Hepatocyte (in vitro differentiated cells): ENCODE measurements around the gene SPATA12. TPM values are rescaled to one million over a fixed set of nuclear protein-coding genes. Genes with fewer than 3 reads are reported as not detected.
A peak's percentile ranks its signal among the peaks of the same experiment; 100 is the strongest.

Source experiments
- DNase-seq: peaks from one replicate; pipeline ENCODE4 v3.0.0-alpha.2; 2016; ENCODE audit warnings: low spot score
- H2AFZ ChIP-seq: fragments of 200-600 bp; sonication (generic); 2 replicates; pipeline ENCODE4 v1.6.0; 2016; ENCODE audit warnings: antibody characterized with exemption, mild to moderate bottlenecking
- H3K27ac ChIP-seq: fragments of 200-600 bp; sonication (generic); 2 replicates; pipeline ENCODE4 v1.5.1; 2016; ENCODE audit warnings: mild to moderate bottlenecking
- H3K27me3 ChIP-seq: fragments of 200-600 bp; sonication (generic); 2 replicates; pipeline ENCODE4 v1.6.1; 2016
- H3K36me3 ChIP-seq: fragments of 200-600 bp; sonication (generic); replicated peaks from 2 replicates; pipeline ENCODE4 v1.5.1; 2016; ENCODE audit warnings: low read depth; ENCODE audit not compliant: insufficient read depth
- H3K4me1 ChIP-seq: fragments of 200-600 bp; sonication (generic); 2 replicates; pipeline ENCODE4 v1.5.1; 2016; ENCODE audit warnings: mild to moderate bottlenecking, moderate library complexity; ENCODE audit not compliant: insufficient read depth
- H3K4me2 ChIP-seq: fragments of 200-600 bp; sonication (generic); 2 replicates; pipeline ENCODE4 v1.6.0; 2016
- H3K4me3 ChIP-seq: fragments of 200-600 bp; sonication (generic); 2 replicates; pipeline ENCODE4 v1.5.1; 2016; ENCODE audit warnings: mild to moderate bottlenecking
- H3K79me2 ChIP-seq: fragments of 200-600 bp; sonication (generic); 2 replicates; pipeline ENCODE4 v1.6.0; 2017; ENCODE audit warnings: mild to moderate bottlenecking
- H3K9me2 ChIP-seq: fragments of 200-600 bp; sonication (generic); replicated peaks from 2 replicates; pipeline ENCODE4 v1.6.0; 2017; ENCODE audit warnings: mild to moderate bottlenecking; ENCODE audit not compliant: insufficient read depth
- H3K9me3 ChIP-seq: fragments of 200-600 bp; sonication (generic); 2 replicates; pipeline ENCODE4 v1.5.1; 2016; ENCODE audit warnings: low read depth, mild to moderate bottlenecking
- H4K20me1 ChIP-seq: fragments of 200-600 bp; sonication (generic); 2 replicates; pipeline ENCODE4 v1.6.0; 2016; ENCODE audit warnings: mild to moderate bottlenecking; ENCODE audit not compliant: insufficient read depth, poor library complexity, severe bottlenecking
- EZH2 ChIP-seq: fragments of 200-600 bp; sonication (generic); IDR thresholded peaks from 2 replicates; pipeline ENCODE4 v1.6.1; 2016; ENCODE audit warnings: antibody characterized with exemption, mild to moderate bottlenecking, borderline replicate concordance
- EZH2phosphoT487 ChIP-seq: fragments of 200-600 bp; sonication (generic); IDR thresholded peaks from one replicate; pipeline ENCODE4 v1.6.1; 2018; ENCODE audit warnings: antibody characterized with exemption, mild to moderate bottlenecking, low read depth, moderate library complexity; ENCODE audit not compliant: unreplicated experiment, severe bottlenecking
- WGBS: methylation state at CpG from one replicate; pipeline ENCODE4 v1.1.6; 2016; ENCODE audit warnings: low lambda C conversion rate; ENCODE audit errors: missing lambda C conversion rate; 5-methylcytosine and 5-hydroxymethylcytosine counted together
- polyA plus RNA-seq: library from polyadenylated mRNA; unstranded; fragments of >200 nt; fragmentation: Nextera tagmentation; extraction: Ambion mirVana; gene quantifications from 2 replicates; pipeline ENCODE4 v1.2.1, GENCODE V29; 2016
- total RNA-seq: library from RNA; depleted of rRNA; stranded (reverse); fragments of >200 nt; gene quantifications from 2 replicates; pipeline ENCODE4 v1.2.3, GENCODE V29; 2014
- TF ChIP-seq, protein P1 (sequence below): fragments of 200-600 bp; sonication (generic); IDR thresholded peaks from 2 replicates; pipeline ENCODE4 v1.5.1; 2016; ENCODE audit warnings: antibody characterized with exemption, mild to moderate bottlenecking; ENCODE audit not compliant: poor library complexity

The SPATA12 gene
- total and polyA plus RNA-seq, 2 experiments from 2014 or later = 0.10 to 0.25 TPM

DNA sequence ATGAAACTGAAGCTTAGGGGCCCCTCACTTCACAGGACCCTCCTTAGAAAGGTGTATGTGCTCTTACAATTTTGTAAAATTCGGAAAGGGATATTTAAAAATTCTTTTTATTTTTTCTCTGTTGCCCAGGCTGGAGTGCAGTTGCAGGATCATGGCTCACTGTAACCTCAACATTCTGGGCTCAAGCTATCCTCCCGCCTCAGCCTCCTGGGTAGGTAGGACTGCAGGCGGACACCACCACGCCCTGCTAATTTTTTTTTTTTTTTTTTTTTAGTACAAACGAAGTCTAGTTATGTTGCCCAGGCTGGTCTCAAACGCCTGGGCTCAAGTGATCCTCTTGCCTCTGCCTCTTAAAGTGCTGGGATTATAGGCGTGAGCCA, 45.1 kb upstream of the SPATA12 start:
- 89% methylated on average over 7 of the region's 7 CpGs for WGBS
- no peaks in the 10 kb centered on the region for H3K9me3 ChIP-seq
- no peaks in the 10 kb centered on the region for H3K27me3 ChIP-seq
- no peak overlapping the region for H3K27ac ChIP-seq
- H3K4me2 ChIP-seq = no peak overlapping the region
- DNase-seq = no peak
- no peak overlapping the region for H3K4me3 ChIP-seq
- H3K79me2 ChIP-seq = no peaks in the 10 kb centered on the region
- no peaks in the 10 kb centered on the region for H4K20me1 ChIP-seq
- TF ChIP-seq, protein P1, sequence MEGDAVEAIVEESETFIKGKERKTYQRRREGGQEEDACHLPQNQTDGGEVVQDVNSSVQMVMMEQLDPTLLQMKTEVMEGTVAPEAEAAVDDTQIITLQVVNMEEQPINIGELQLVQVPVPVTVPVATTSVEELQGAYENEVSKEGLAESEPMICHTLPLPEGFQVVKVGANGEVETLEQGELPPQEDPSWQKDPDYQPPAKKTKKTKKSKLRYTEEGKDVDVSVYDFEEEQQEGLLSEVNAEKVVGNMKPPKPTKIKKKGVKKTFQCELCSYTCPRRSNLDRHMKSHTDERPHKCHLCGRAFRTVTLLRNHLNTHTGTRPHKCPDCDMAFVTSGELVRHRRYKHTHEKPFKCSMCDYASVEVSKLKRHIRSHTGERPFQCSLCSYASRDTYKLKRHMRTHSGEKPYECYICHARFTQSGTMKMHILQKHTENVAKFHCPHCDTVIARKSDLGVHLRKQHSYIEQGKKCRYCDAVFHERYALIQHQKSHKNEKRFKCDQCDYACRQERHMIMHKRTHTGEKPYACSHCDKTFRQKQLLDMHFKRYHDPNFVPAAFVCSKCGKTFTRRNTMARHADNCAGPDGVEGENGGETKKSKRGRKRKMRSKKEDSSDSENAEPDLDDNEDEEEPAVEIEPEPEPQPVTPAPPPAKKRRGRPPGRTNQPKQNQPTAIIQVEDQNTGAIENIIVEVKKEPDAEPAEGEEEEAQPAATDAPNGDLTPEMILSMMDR = no peak
- TF ChIP-seq EZH2 (no peak), EZH2phosphoT487 (no peak)
- no peaks in the 10 kb centered on the region for H3K9me2 ChIP-seq
- H3K4me1 ChIP-seq = peaks cover 4% of the 10 kb centered on the region
- no peaks in the 10 kb centered on the region for H3K36me3 ChIP-seq
- H2AFZ ChIP-seq = no peak overlapping the region

DNA sequence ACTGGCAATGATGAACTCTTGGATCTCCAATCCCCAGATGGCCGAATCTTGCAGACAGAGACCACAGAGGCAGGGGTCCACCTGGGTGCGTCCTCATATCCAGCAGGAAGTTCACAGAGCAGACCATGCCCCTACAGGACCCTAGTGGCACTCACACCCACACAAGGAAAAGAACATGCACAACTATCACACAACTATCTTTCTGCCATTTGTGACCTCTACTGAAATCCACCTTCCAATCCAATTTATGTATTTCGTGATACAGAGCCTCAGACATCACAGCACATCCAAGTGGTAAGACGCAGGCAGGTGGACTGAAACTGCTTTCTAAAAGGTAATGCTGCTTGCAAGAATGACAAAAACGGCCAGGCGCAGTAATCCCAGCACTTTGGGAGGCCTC, 44.6 kb upstream of the SPATA12 start:
- 98% methylated on average over 6 of the region's 6 CpGs for WGBS

DNA sequence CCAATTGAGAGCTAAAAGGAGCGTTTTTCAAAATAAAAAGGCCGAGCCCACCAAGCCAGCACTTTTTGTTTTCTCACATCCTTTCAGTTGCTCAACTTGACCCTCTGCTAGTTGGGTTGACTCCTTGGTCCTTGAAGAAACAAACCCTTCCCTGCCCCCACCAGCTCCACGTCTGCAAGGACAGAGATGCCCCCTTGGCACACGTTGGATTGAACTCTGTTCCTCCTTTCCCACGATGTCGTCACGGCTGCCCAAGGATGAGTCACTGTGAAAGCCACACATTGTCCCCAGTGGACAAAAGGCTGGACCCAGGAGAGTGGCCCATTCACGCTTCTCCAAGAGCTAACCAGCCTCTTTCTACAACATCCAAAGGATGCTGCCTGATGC, 43.0 kb upstream of the SPATA12 start:
- no peaks in the 10 kb centered on the region for H3K79me2 ChIP-seq
- H3K9me2 ChIP-seq = no peaks in the 10 kb centered on the region
- H3K27ac ChIP-seq = peak overlapping the region; percentile 63
- H3K4me2 ChIP-seq = no peak overlapping the region
- WGBS = 83% methylated on average over 8 of the region's 8 CpGs
- H3K9me3 ChIP-seq = no peaks in the 10 kb centered on the region
- H3K36me3 ChIP-seq = no peaks in the 10 kb centered on the region
- no peaks in the 10 kb centered on the region for H4K20me1 ChIP-seq
- DNase-seq = no peak
- no peak overlapping the region for H3K4me3 ChIP-seq
- no peaks in the 10 kb centered on the region for H3K27me3 ChIP-seq
- TF ChIP-seq EZH2phosphoT487 (no peak), EZH2 (no peak)
- TF ChIP-seq, protein P1 = no peak
- peaks cover 4% of the 10 kb centered on the region for H3K4me1 ChIP-seq
- H2AFZ ChIP-seq = no peak overlapping the region

More for the DNA sequence above, 44.6 kb upstream of the SPATA12 start:
- Histone ChIP-seq H3K9me2 (no peaks in the 10 kb centered on the region), H3K4me2 (no peak overlapping the region), H3K4me3 (no peak overlapping the region), H3K36me3 (no peaks in the 10 kb centered on the region), H3K4me1 (peaks cover 4% of the 10 kb centered on the region), H3K79me2 (no peaks in the 10 kb centered on the region), H3K27ac (no peak overlapping the region), H3K9me3 (no peaks in the 10 kb centered on the region), H2AFZ (no peak overlapping the region), H3K27me3 (no peaks in the 10 kb centered on the region), H4K20me1 (no peaks in the 10 kb centered on the region)
- DNase-seq = no peak
- no peak for TF ChIP-seq EZH2
- TF ChIP-seq EZH2phosphoT487 = no peak
- TF ChIP-seq, protein P1 = no peak

DNA sequence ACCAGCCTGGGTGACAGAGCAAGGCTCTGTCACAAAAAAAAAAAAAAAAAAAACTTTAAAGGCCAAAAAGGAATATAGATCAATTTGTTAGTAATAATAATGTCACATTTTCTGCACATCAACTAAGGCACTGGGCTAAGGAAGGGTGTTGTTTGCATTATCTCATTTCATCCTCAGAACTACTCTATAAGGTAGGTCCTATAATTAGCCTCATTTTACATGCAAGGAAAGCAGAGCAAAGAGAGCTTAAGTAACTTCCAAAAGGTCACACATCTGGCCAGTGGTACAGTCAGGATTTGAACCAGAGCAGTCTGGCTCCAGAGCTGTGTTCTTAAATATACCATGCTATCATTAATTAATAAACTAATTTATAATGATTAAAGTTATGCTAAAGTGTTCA, 42.2 kb upstream of the SPATA12 start:
- Histone ChIP-seq H3K4me3 (no peak overlapping the region), H3K9me3 (no peaks in the 10 kb centered on the region), H3K27ac (no peak overlapping the region), H2AFZ (no peak overlapping the region), H3K4me2 (no peak overlapping the region), H4K20me1 (no peaks in the 10 kb centered on the region), H3K79me2 (no peaks in the 10 kb centered on the region), H3K4me1 (peaks cover 4% of the 10 kb centered on the region), H3K36me3 (no peaks in the 10 kb centered on the region), H3K9me2 (no peaks in the 10 kb centered on the region), H3K27me3 (no peaks in the 10 kb centered on the region)
- no peak for DNase-seq
- TF ChIP-seq EZH2 = no peak
- TF ChIP-seq EZH2phosphoT487 = no peak
- TF ChIP-seq, protein P1 = no peak
